Ramos (cell line): ENCODE measurements around the gene DTWD2.

Experiments used
- in situ Hi-C: fragments of 300-500 bp; cut with MboI; formaldehyde crosslinking; loops from one replicate; pipeline ENCODE4 v1.14.3; 2022; ENCODE audit warnings: low sequenced_read_pairs; ENCODE audit not compliant: unreplicated experiment

Gene DTWD2

GRCh38 chr5:118987988-118988865, at the start of gene DTWD2:
Gene DTWD2, minus strand, starts transcription at chr5:118988547. Its CDS starts 36 bp downstream, at chr5:118988511.
- in situ Hi-C loops, result loop anchor here (10.0 kb wide), 1 partner anchor 427 kb away; no protein-coding TSS in a partner anchor

- in situ Hi-C loops, result no loop called here
These were observed 49.3 kb upstream of the DTWD2 start for GRCh38 chr5:119037496-119038215.

- in situ Hi-C loops, result no loop called here
These were observed 47.9 kb upstream of the DTWD2 start for GRCh38 chr5:119036101-119036762.

GRCh38 chr5:119033135-119033534, 44.8 kb upstream of the DTWD2 start:
- in situ Hi-C loops, result no loop called here

- in situ Hi-C loops, result no loop called here
These were observed 44.3 kb upstream of the DTWD2 start for GRCh38 chr5:119032656-119033055.

- in situ Hi-C loops, result no loop called here
These were observed 43.6 kb upstream of the DTWD2 start for GRCh38 chr5:119031905-119032304.

- in situ Hi-C loops, result no loop called here
These were observed 42.9 kb upstream of the DTWD2 start for GRCh38 chr5:119031011-119031886.

GRCh38 chr5:119028575-119028974, 40.2 kb upstream of the DTWD2 start:
- in situ Hi-C loops, result no loop called here

- in situ Hi-C loops, result loop anchor here (5.0 kb wide), 1 partner anchor 390 kb away; no protein-coding TSS in a partner anchor
These were observed 34.4 kb upstream of the DTWD2 start for GRCh38 chr5:119022773-119023172.

- in situ Hi-C loops, result loop anchor here (5.0 kb wide), 1 partner anchor 390 kb away; no protein-coding TSS in a partner anchor
These were observed 33.8 kb upstream of the DTWD2 start for GRCh38 chr5:119022017-119022745.

- in situ Hi-C loops, result loop anchor here (5.0 kb wide), 1 partner anchor 391 kb away; no protein-coding TSS in a partner anchor
These were observed 32.9 kb upstream of the DTWD2 start for GRCh38 chr5:119021149-119021732.

GRCh38 chr5:119019949-119020348, 31.6 kb upstream of the DTWD2 start:
- in situ Hi-C loops, result loop anchor here (5.0 kb wide), 1 partner anchor 392 kb away; no protein-coding TSS in a partner anchor

- in situ Hi-C loops, result no loop called here
These were observed 31.2 kb upstream of the DTWD2 start for GRCh38 chr5:119019501-119019900.

GRCh38 chr5:119017994-119018393, 29.6 kb upstream of the DTWD2 start:
- in situ Hi-C loops, result no loop called here

- in situ Hi-C loops, result no loop called here
These were observed 27.9 kb upstream of the DTWD2 start for GRCh38 chr5:119016125-119016774.

- in situ Hi-C loops, result no loop called here
These were observed 22.8 kb upstream of the DTWD2 start for GRCh38 chr5:119011186-119011585.

GRCh38 chr5:119010206-119010605, 21.9 kb upstream of the DTWD2 start:
- in situ Hi-C loops, result no loop called here

- in situ Hi-C loops, result no loop called here
These were observed 20.8 kb upstream of the DTWD2 start for GRCh38 chr5:119009131-119009530.
